ENCODE results near the gene ESYT3. TPM values are rescaled to one million over a fixed set of nuclear protein-coding genes. Genes with fewer than 3 reads are reported as not detected.

The ESYT3 gene
- total and polyA plus RNA-seq, 4 donors, result 0.38 to 2.7 (median 0.88) TPM

GRCh38 chr3:138395865-138396751, 38.3 kb upstream of the ESYT3 start:
- H3K4me1 ChIP-seq (ENCODE audit: control insufficient read depth in 1 of 2, insufficient read depth in 2 of 2, low read length in 2 of 2), result no peaks in the 10 kb centered on the region
- H3K4me3 ChIP-seq (ENCODE audit: low read length in 2 of 2), result no peak overlapping the region
- H3K36me3 ChIP-seq (ENCODE audit: control insufficient read depth in 1 of 2, insufficient read depth in 2 of 2, low read length in 1 of 2), result no peaks in the 10 kb centered on the region
- no peak overlapping the region for H3K27ac ChIP-seq (ENCODE audit: low read depth in 1 of 2, low read length in 2 of 2)
- WGBS, 2 donors, result 87 to 91% methylated on average over 12 of the region's 12 CpGs
- no peaks in the 10 kb centered on the region for H3K27me3 ChIP-seq (ENCODE audit: control insufficient read depth in 1 of 2, insufficient read depth in 2 of 2, low read length in 1 of 2)
- no peaks in the 10 kb centered on the region for H3K9me3 ChIP-seq (ENCODE audit: control insufficient read depth, low read length)
- no peak for DNase-seq
- intact Hi-C loops (cut with DNase I), result no loop called here
- ATAC-seq (ENCODE audit: low FRiP score), result no peak

- Histone ChIP-seq H3K27ac (ENCODE audit: low read depth in 1 of 2, low read length in 2 of 2) (no peak overlapping the region), H3K4me1 (ENCODE audit: control insufficient read depth in 1 of 2, insufficient read depth in 2 of 2, low read length in 2 of 2) (no peaks in the 10 kb centered on the region), H3K27me3 (ENCODE audit: control insufficient read depth in 1 of 2, insufficient read depth in 2 of 2, low read length in 1 of 2) (no peaks in the 10 kb centered on the region), H3K9me3 (ENCODE audit: control insufficient read depth, low read length) (no peaks in the 10 kb centered on the region), H3K36me3 (ENCODE audit: control insufficient read depth in 1 of 2, insufficient read depth in 2 of 2, low read length in 1 of 2) (no peaks in the 10 kb centered on the region), H3K4me3 (ENCODE audit: low read length in 2 of 2) (no peak overlapping the region)
- 89% methylated on average over 14 of the region's 14 CpGs for WGBS, 2 donors
- DNase-seq (no peak), ATAC-seq (ENCODE audit: low FRiP score) (no peak)
- intact Hi-C loops (cut with DNase I), result no loop called here
Observed at GRCh38 chr3:138396752-138397410, 37.5 kb upstream of the ESYT3 start.

GRCh38 chr3:138397983-138398382, 36.4 kb upstream of the ESYT3 start:
- H3K4me1 ChIP-seq (ENCODE audit: control insufficient read depth in 1 of 2, insufficient read depth in 2 of 2, low read length in 2 of 2), result no peaks in the 10 kb centered on the region
- WGBS, 2 donors, result 67 to 79% methylated on average over 3 to 4 of the region's 4 CpGs
- H3K27ac ChIP-seq (ENCODE audit: low read depth in 1 of 2, low read length in 2 of 2), result no peak overlapping the region
- DNase-seq, result no peak
- no peaks in the 10 kb centered on the region for H3K27me3 ChIP-seq (ENCODE audit: control insufficient read depth in 1 of 2, insufficient read depth in 2 of 2, low read length in 1 of 2)
- peaks cover 0 to 2% of the 10 kb centered on the region in 2 donors for H3K36me3 ChIP-seq (ENCODE audit: control insufficient read depth in 1 of 2, insufficient read depth in 2 of 2, low read length in 1 of 2)
- no peak for ATAC-seq (ENCODE audit: low FRiP score)
- H3K4me3 ChIP-seq (ENCODE audit: low read length in 2 of 2), result no peak overlapping the region
- no peaks in the 10 kb centered on the region for H3K9me3 ChIP-seq (ENCODE audit: control insufficient read depth, low read length)
- intact Hi-C loops (cut with DNase I), result no loop called here

- DNase-seq, result no peak
- intact Hi-C loops (cut with DNase I), result no loop called here
- ATAC-seq (ENCODE audit: low FRiP score), result no peak
- no peak overlapping the region for H3K27ac ChIP-seq (ENCODE audit: low read depth in 1 of 2, low read length in 2 of 2)
- H3K4me3 ChIP-seq (ENCODE audit: low read length in 2 of 2), result no peak overlapping the region
- H3K36me3 ChIP-seq (ENCODE audit: control insufficient read depth in 1 of 2, insufficient read depth in 2 of 2, low read length in 1 of 2), result peaks cover 0 to 2% of the 10 kb centered on the region in 2 donors
- no peaks in the 10 kb centered on the region for H3K9me3 ChIP-seq (ENCODE audit: control insufficient read depth, low read length)
- WGBS, 2 donors, result 71 to 78% methylated on average over 11 of the region's 11 CpGs
- H3K4me1 ChIP-seq (ENCODE audit: control insufficient read depth in 1 of 2, insufficient read depth in 2 of 2, low read length in 2 of 2), result no peaks in the 10 kb centered on the region
- H3K27me3 ChIP-seq (ENCODE audit: control insufficient read depth in 1 of 2, insufficient read depth in 2 of 2, low read length in 1 of 2), result no peaks in the 10 kb centered on the region
Observed at GRCh38 chr3:138398791-138399575, 35.4 kb upstream of the ESYT3 start.

GRCh38 chr3:138399766-138400165, 34.6 kb upstream of the ESYT3 start:
- DNase-seq (no peak), ATAC-seq (ENCODE audit: low FRiP score) (no peak)
- intact Hi-C loops (cut with DNase I), result no loop called here
- no peaks in the 10 kb centered on the region for H3K4me1 ChIP-seq (ENCODE audit: control insufficient read depth in 1 of 2, insufficient read depth in 2 of 2, low read length in 2 of 2)
- no peak overlapping the region for H3K27ac ChIP-seq (ENCODE audit: low read depth in 1 of 2, low read length in 2 of 2)
- H3K4me3 ChIP-seq (ENCODE audit: low read length in 2 of 2), result no peak overlapping the region
- H3K36me3 ChIP-seq (ENCODE audit: control insufficient read depth in 1 of 2, insufficient read depth in 2 of 2, low read length in 1 of 2), result peaks cover 0 to 4% of the 10 kb centered on the region in 2 donors
- no peaks in the 10 kb centered on the region for H3K9me3 ChIP-seq (ENCODE audit: control insufficient read depth, low read length)
- 77 to 80% methylated on average over 10 of the region's 10 CpGs for WGBS, 2 donors
- H3K27me3 ChIP-seq (ENCODE audit: control insufficient read depth in 1 of 2, insufficient read depth in 2 of 2, low read length in 1 of 2), result no peaks in the 10 kb centered on the region

- Histone ChIP-seq H3K27me3 (ENCODE audit: control insufficient read depth in 1 of 2, insufficient read depth in 2 of 2, low read length in 1 of 2) (no peaks in the 10 kb centered on the region), H3K4me1 (ENCODE audit: control insufficient read depth in 1 of 2, insufficient read depth in 2 of 2, low read length in 2 of 2) (no peaks in the 10 kb centered on the region), H3K4me3 (ENCODE audit: low read length in 2 of 2) (no peak overlapping the region), H3K9me3 (ENCODE audit: control insufficient read depth, low read length) (no peaks in the 10 kb centered on the region), H3K36me3 (ENCODE audit: control insufficient read depth in 1 of 2, insufficient read depth in 2 of 2, low read length in 1 of 2) (peaks cover 0 to 4% of the 10 kb centered on the region in 2 donors), H3K27ac (ENCODE audit: low read depth in 1 of 2, low read length in 2 of 2) (no peak overlapping the region)
- WGBS, 2 donors, result 44 to 51% methylated on average over 2 of the region's 2 CpGs
- intact Hi-C loops (cut with DNase I), result no loop called here
- DNase-seq (no peak), ATAC-seq (ENCODE audit: low FRiP score) (no peak)
Observed at GRCh38 chr3:138400651-138401070, 33.8 kb upstream of the ESYT3 start.

DNA sequence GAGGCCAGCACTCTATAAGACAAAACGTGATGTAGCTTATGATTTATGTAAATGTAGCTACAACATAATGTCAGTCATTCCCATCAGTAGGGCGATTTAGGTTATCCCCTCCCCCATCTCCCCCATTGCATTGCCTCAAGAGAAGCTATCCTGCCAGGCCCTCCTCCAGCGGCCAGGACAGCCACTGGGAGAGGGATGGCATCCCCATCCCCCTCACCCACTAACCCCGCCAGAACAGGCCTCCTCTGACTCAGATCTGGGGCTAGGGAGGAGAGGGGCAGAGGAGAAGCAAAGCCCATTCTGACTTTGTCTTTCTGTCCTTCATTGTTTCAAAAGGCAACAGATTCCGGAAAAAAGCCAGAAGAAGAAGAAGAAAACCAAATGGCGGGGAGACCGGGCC, 32.6 kb upstream of the ESYT3 start:
- 87 to 88% methylated on average over 7 of the region's 7 CpGs for WGBS, 2 donors
- H3K4me3 ChIP-seq (ENCODE audit: low read length in 2 of 2), result no peak overlapping the region
- no peak for ATAC-seq (ENCODE audit: low FRiP score)
- no peak for DNase-seq
- no peaks in the 10 kb centered on the region for H3K27me3 ChIP-seq (ENCODE audit: control insufficient read depth in 1 of 2, insufficient read depth in 2 of 2, low read length in 1 of 2)
- no peaks in the 10 kb centered on the region for H3K4me1 ChIP-seq (ENCODE audit: control insufficient read depth in 1 of 2, insufficient read depth in 2 of 2, low read length in 2 of 2)
- intact Hi-C loops (cut with DNase I), result no loop called here
- H3K36me3 ChIP-seq (ENCODE audit: control insufficient read depth in 1 of 2, insufficient read depth in 2 of 2, low read length in 1 of 2), result peaks cover 0 to 4% of the 10 kb centered on the region in 2 donors
- H3K9me3 ChIP-seq (ENCODE audit: control insufficient read depth, low read length), result no peaks in the 10 kb centered on the region
- no peak overlapping the region for H3K27ac ChIP-seq (ENCODE audit: low read depth in 1 of 2, low read length in 2 of 2)

DNA sequence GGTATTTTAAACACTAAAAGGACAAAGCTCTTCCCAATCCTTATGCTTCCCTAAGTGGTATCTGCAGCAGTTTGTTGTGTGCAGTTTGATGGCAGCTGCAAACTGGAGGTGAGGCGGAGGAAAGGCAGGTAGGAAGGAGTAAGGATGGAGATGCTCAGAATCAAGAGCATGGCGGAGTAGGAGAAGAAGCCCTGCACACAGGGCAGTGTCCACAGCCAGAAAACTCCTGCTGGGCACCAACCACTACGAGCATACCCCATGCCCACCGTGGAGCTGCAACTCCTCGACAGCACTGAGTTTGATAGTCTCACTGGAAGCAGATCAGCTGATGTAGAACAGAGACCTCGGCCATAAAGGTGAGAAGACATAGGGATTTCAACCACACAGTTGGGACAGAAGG, 30.3 kb upstream of the ESYT3 start:
- Histone ChIP-seq H3K27ac (ENCODE audit: low read depth in 1 of 2, low read length in 2 of 2) (no peak overlapping the region), H3K27me3 (ENCODE audit: control insufficient read depth in 1 of 2, insufficient read depth in 2 of 2, low read length in 1 of 2) (no peaks in the 10 kb centered on the region), H3K9me3 (ENCODE audit: control insufficient read depth, low read length) (no peaks in the 10 kb centered on the region), H3K36me3 (ENCODE audit: control insufficient read depth in 1 of 2, insufficient read depth in 2 of 2, low read length in 1 of 2) (peaks cover 0 to 4% of the 10 kb centered on the region in 2 donors), H3K4me3 (ENCODE audit: low read length in 2 of 2) (no peak overlapping the region), H3K4me1 (ENCODE audit: control insufficient read depth in 1 of 2, insufficient read depth in 2 of 2, low read length in 2 of 2) (no peaks in the 10 kb centered on the region)
- no peak for ATAC-seq (ENCODE audit: low FRiP score)
- peak in 1 of 2 donors; percentile 12 for DNase-seq
- intact Hi-C loops (cut with DNase I), result no loop called here
- 97 to 99% methylated on average over 6 of the region's 6 CpGs for WGBS, 2 donors
